ENCODE data around the gene ATP2B2. TPM values are rescaled to one million over a fixed set of nuclear protein-coding genes. Genes with fewer than 3 reads are reported as not detected.

The ATP2B2 gene
- total and polyA plus RNA-seq, 12 donors, result 0.37 to 3.0 (median 1.6) TPM

- no peaks in the 10 kb centered on the region for H3K36me3 ChIP-seq (replicated peaks in 1 of 2)
- no peak overlapping the region for H3K4me3 ChIP-seq
- DNase-seq, result peak in 1 of 7 donors; percentile 14
- TF ChIP-seq POLR2A (IDR thresholded peaks at IDR 0.05), result no peak
- TF ChIP-seq, protein P1, sequence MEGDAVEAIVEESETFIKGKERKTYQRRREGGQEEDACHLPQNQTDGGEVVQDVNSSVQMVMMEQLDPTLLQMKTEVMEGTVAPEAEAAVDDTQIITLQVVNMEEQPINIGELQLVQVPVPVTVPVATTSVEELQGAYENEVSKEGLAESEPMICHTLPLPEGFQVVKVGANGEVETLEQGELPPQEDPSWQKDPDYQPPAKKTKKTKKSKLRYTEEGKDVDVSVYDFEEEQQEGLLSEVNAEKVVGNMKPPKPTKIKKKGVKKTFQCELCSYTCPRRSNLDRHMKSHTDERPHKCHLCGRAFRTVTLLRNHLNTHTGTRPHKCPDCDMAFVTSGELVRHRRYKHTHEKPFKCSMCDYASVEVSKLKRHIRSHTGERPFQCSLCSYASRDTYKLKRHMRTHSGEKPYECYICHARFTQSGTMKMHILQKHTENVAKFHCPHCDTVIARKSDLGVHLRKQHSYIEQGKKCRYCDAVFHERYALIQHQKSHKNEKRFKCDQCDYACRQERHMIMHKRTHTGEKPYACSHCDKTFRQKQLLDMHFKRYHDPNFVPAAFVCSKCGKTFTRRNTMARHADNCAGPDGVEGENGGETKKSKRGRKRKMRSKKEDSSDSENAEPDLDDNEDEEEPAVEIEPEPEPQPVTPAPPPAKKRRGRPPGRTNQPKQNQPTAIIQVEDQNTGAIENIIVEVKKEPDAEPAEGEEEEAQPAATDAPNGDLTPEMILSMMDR (IDR thresholded peaks at IDR 0.05), result no peak
- no peak overlapping the region for H3K27ac ChIP-seq
- no peaks in the 10 kb centered on the region for H3K9me3 ChIP-seq (replicated peaks in 1 of 3)
- no peaks in the 10 kb centered on the region for H3K4me1 ChIP-seq (replicated peaks in 1 of 2)
- 66 to 78% (median 76%) methylated on average over 6 of the region's 6 CpGs for WGBS, 4 donors
- H3K27me3 ChIP-seq, result no peaks in the 10 kb centered on the region
- intact Hi-C loops (cut with DNase I), result no loop called here
Measured at GRCh38 chr3:10521772-10522441, 16.5 kb upstream of the ATP2B2 start.

DNA sequence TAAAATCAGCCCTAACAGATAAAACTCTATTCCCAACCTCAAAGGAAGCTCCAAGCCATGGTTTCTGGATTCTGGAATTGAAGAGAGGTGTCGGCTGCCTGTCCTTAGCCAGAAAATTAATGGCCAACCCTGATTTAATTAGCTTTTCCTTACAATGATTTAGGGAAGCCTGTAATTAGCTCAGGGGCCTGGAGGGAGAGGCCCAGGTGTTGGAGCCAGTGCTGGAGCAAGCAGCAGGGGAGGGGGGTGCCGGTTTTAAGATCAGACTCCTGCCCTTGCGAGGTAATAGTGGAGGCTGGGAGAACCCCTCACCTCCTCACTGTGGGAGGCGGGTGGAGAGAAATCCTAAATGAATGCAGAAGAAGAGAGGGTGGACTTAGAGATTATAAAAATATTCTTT lies 14.7 kb upstream of the ATP2B2 start:
- TF ChIP-seq, protein P1 (IDR thresholded peaks at IDR 0.05), result no peak
- TF ChIP-seq POLR2A (IDR thresholded peaks at IDR 0.05), result no peak
- 84 to 90% (median 85%) methylated on average over 4 of the region's 4 CpGs for WGBS, 4 donors
- Histone ChIP-seq H3K4me3 (no peak overlapping the region), H3K36me3 (replicated peaks in 1 of 2) (no peaks in the 10 kb centered on the region), H3K27ac (no peak overlapping the region), H3K27me3 (no peaks in the 10 kb centered on the region), H3K9me3 (replicated peaks in 1 of 3) (no peaks in the 10 kb centered on the region), H3K4me1 (replicated peaks in 1 of 2) (no peaks in the 10 kb centered on the region)
- peak in 1 of 7 donors; percentile 9 for DNase-seq
- intact Hi-C loops (cut with DNase I), result no loop called here

DNA sequence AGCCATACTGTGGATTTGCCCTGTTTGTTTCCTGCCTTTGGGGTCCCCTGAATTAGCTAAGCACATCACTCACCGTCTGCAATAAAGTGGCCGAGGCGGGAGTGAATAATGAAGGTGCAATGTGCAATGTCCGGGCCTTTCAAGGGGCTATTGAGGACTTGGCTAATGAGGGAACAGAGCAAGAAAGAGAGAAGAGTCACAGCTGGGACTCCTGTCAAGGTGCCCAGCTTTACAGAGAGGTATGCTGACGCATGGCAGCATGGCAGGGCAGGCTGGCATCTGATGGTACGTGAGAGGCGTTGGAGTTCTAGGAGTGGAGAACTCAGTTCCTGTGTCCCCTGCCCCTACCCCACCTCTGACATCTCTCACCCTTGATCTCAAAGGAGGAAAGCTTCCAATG lies 13.8 kb upstream of the ATP2B2 start:
- WGBS, 4 donors, result 79 to 95% (median 82%) methylated on average over 7 of the region's 7 CpGs
- Histone ChIP-seq H3K36me3 (replicated peaks in 1 of 2) (no peaks in the 10 kb centered on the region), H3K27ac (no peak overlapping the region), H3K4me3 (no peak overlapping the region), H3K9me3 (replicated peaks in 1 of 3) (no peaks in the 10 kb centered on the region), H3K27me3 (no peaks in the 10 kb centered on the region), H3K4me1 (replicated peaks in 1 of 2) (no peaks in the 10 kb centered on the region)
- peak in 2 of 7 donors; percentile 7 to 23 for DNase-seq
- no peak for TF ChIP-seq POLR2A (IDR thresholded peaks at IDR 0.05)
- TF ChIP-seq, protein P1 (IDR thresholded peaks at IDR 0.05), result no peak
- intact Hi-C loops (cut with DNase I), result no loop called here

GRCh38 chr3:10518506-10519150 lies 13.2 kb upstream of the ATP2B2 start:
- WGBS, 4 donors, result 52 to 65% (median 58%) methylated on average over 8 to 13 of the region's 13 CpGs
- H3K27ac ChIP-seq, result peak overlapping the region in 1 of 5 donors; percentile 44
- peak; percentile 22 to 71 (median 67) for DNase-seq
- no peaks in the 10 kb centered on the region for H3K36me3 ChIP-seq (replicated peaks in 1 of 2)
- no peaks in the 10 kb centered on the region for H3K27me3 ChIP-seq
- TF ChIP-seq, protein P1 (IDR thresholded peaks at IDR 0.05), result no peak
- TF ChIP-seq POLR2A (IDR thresholded peaks at IDR 0.05), result no peak
- intact Hi-C loops (cut with DNase I), result no loop called here
- H3K4me3 ChIP-seq, result no peak overlapping the region
- no peaks in the 10 kb centered on the region for H3K4me1 ChIP-seq (replicated peaks in 1 of 2)
- H3K9me3 ChIP-seq (replicated peaks in 1 of 3), result no peaks in the 10 kb centered on the region
